Activated CD8-positive, alpha-beta T cell treated with anti-CD3 and anti-CD28 coated beads, Interleukin-2, amount 10 ng/mL, durations not matched to agents 7 days and 5 days (primary cell): ENCODE data around the gene DPH3. TPM values are rescaled to one million over a fixed set of nuclear protein-coding genes. Genes with fewer than 3 reads are reported as not detected.

ENCODE experiments used
- total RNA-seq, 2 experiments: library from RNA; stranded (reverse); gene quantifications; one replicate each; pipeline ENCODE4 v1.2.3, GENCODE V29; 2021

The DPH3 gene
- total RNA-seq, 2 experiments from 2014 or later, result 18.2 to 20.5 TPM

Other genes starting within 250 kb of the DPH3 start
- gene GALNT15, start 90.3 kb downstream of the DPH3 start, total RNA-seq, result not detected
- gene OXNAD1, start 269 bp upstream of the DPH3 start, total RNA-seq, result 10 to 100 TPM; 68.2 to 69.1 TPM
- gene RFTN1, start 248.8 kb upstream of the DPH3 start, total RNA-seq, result 10 to 100 TPM; 59.9 to 63.4 TPM